HEK293 (cell line): ENCODE data around the gene KIRREL1.

ENCODE experiments used
- HOXA7 ChIP-seq: sonication (generic); formaldehyde crosslinking; IDR thresholded peaks from 2 replicates; pipeline ENCODE4 v1.8.1; 2022; ENCODE audit warnings: missing genetic modification reagents, borderline replicate concordance
- MYNN ChIP-seq: fragments of 450-650 bp; formaldehyde crosslinking; IDR thresholded peaks from 2 replicates; pipeline ENCODE4 v1.5.1; 2016; ENCODE audit warnings: missing biosample characterization, missing genetic modification characterization, borderline replicate concordance
- OSR2 ChIP-seq: fragments of 450-650 bp; formaldehyde crosslinking; IDR thresholded peaks from 2 replicates; pipeline ENCODE4 v1.5.1; 2016; ENCODE audit warnings: missing biosample characterization, missing genetic modification characterization
- WT1 ChIP-seq: fragments of 450-650 bp; formaldehyde crosslinking; IDR thresholded peaks from 2 replicates; pipeline ENCODE4 v1.5.1; 2016; ENCODE audit warnings: missing biosample characterization, missing genetic modification characterization
- ZEB2 ChIP-seq: fragments of 450-650 bp; formaldehyde crosslinking; IDR thresholded peaks from 2 replicates; pipeline ENCODE4 v1.5.1; 2016; ENCODE audit warnings: missing biosample characterization, missing genetic modification characterization
- ZFP3 ChIP-seq: fragments of 450-650 bp; formaldehyde crosslinking; IDR thresholded peaks from 2 replicates; pipeline ENCODE4 v1.5.1; 2016; ENCODE audit warnings: low read depth, missing biosample characterization, missing genetic modification characterization
- ZNF184 ChIP-seq: fragments of 450-650 bp; IDR thresholded peaks from 2 replicates; pipeline ENCODE4 v1.5.1; 2018; ENCODE audit warnings: missing biosample characterization, mild to moderate bottlenecking, missing genetic modification characterization
- ZNF24 ChIP-seq: fragments of 450-650 bp; formaldehyde crosslinking; IDR thresholded peaks from 2 replicates; pipeline ENCODE4 v1.5.1; 2016; ENCODE audit warnings: missing biosample characterization, missing genetic modification characterization
- ZNF391 ChIP-seq: fragments of 450-650 bp; formaldehyde crosslinking; IDR thresholded peaks from 2 replicates; pipeline ENCODE4 v1.5.1; 2016; ENCODE audit warnings: low read depth, missing biosample characterization, missing genetic modification characterization, borderline replicate concordance
- ZNF404 ChIP-seq: fragments of 450-650 bp; formaldehyde crosslinking; IDR thresholded peaks from 2 replicates; pipeline ENCODE4 v1.5.1; 2017; ENCODE audit warnings: missing biosample characterization, missing genetic modification characterization
- ZNF544 ChIP-seq: fragments of 450-650 bp; formaldehyde crosslinking; IDR thresholded peaks from 2 replicates; pipeline ENCODE4 v1.5.0; 2017; ENCODE audit warnings: missing biosample characterization, missing genetic modification characterization
- ZNF585B ChIP-seq: fragments of 450-650 bp; formaldehyde crosslinking; IDR thresholded peaks from 2 replicates; pipeline ENCODE4 v1.5.1; 2016; ENCODE audit warnings: missing biosample characterization, missing genetic modification characterization
- ZNF623 ChIP-seq: fragments of 450-650 bp; formaldehyde crosslinking; IDR thresholded peaks from 2 replicates; pipeline ENCODE4 v1.5.1; 2016; ENCODE audit warnings: missing biosample characterization, missing genetic modification characterization
- ZNF626 ChIP-seq: fragments of 450-650 bp; sonication (Bioruptor Pico); formaldehyde crosslinking; IDR thresholded peaks from 2 replicates; pipeline ENCODE4 v1.5.1; 2018; ENCODE audit warnings: missing biosample characterization, missing genetic modification characterization, inconsistent platforms
- ZNF701 ChIP-seq: fragments of 450-650 bp; formaldehyde crosslinking; IDR thresholded peaks from 2 replicates; pipeline ENCODE4 v1.5.1; 2016; ENCODE audit warnings: missing biosample characterization, missing genetic modification characterization
- ZNF707 ChIP-seq: fragments of 450-650 bp; formaldehyde crosslinking; IDR thresholded peaks from 2 replicates; pipeline ENCODE4 v1.5.1; 2016; ENCODE audit warnings: missing biosample characterization, missing genetic modification characterization
- TF ChIP-seq, protein P1 (sequence below): fragments of 450-650 bp; formaldehyde crosslinking; IDR thresholded peaks from 2 replicates; pipeline ENCODE4 v1.5.1; 2016; ENCODE audit warnings: missing biosample characterization, missing genetic modification characterization
- TF ChIP-seq, protein P2 (sequence below): fragments of 450-650 bp; formaldehyde crosslinking; IDR thresholded peaks from 2 replicates; pipeline ENCODE4 v1.5.1; 2016; ENCODE audit warnings: missing biosample characterization, missing genetic modification characterization
- TF ChIP-seq, protein P3 (sequence below): fragments of 450-650 bp; formaldehyde crosslinking; IDR thresholded peaks from 2 replicates; pipeline ENCODE4 v1.5.1; 2016; ENCODE audit warnings: missing biosample characterization, missing genetic modification characterization
- TF ChIP-seq, protein P4 (sequence below): fragments of 450-650 bp; formaldehyde crosslinking; IDR thresholded peaks from 2 replicates; pipeline ENCODE4 v1.5.1; 2016; ENCODE audit warnings: missing biosample characterization, missing genetic modification characterization
- TF ChIP-seq, protein P5 (sequence below): fragments of 450-650 bp; formaldehyde crosslinking; IDR thresholded peaks from 2 replicates; pipeline ENCODE4 v1.5.1; 2016; ENCODE audit warnings: missing biosample characterization, missing genetic modification characterization

KIRREL1 gene

DNA sequence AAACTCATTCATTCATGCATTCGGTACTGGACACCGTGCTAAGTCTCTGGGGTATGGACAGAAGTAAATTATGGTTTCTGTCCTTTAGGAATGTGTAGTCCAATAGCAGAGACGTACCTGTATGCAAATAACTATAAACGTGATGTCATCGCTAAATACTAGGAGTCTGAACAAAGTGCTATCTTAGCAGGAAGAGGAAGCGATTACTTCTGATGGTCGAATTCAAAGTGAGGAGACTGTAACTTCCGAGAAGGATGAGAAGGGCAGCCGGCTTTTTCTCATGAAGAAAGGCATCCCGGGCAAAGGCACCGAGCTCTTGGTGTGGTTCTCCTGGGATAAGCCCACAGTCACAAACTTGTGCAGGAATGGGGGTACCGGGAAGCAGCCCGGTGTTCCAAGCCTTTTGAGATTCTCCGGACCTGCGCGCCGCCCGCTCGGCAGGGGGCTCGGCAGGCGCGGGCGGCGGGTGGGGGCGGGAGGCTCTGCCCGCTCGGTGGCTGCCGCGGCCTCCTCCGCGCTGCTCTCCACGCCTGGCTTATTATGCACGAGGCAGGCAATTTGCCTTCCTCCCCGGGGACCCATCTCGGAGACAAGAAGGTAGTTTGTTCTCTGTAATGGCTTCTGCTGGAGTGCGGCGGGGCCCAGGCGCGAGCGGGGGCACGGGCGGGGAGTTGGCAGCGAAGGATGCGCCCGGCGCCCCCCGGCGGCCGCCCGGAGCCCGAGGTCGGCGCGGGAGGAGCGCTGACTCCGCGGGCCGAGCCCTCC, 119.7 kb downstream of the KIRREL1 start (continued):
- TF ChIP-seq, protein P1, sequence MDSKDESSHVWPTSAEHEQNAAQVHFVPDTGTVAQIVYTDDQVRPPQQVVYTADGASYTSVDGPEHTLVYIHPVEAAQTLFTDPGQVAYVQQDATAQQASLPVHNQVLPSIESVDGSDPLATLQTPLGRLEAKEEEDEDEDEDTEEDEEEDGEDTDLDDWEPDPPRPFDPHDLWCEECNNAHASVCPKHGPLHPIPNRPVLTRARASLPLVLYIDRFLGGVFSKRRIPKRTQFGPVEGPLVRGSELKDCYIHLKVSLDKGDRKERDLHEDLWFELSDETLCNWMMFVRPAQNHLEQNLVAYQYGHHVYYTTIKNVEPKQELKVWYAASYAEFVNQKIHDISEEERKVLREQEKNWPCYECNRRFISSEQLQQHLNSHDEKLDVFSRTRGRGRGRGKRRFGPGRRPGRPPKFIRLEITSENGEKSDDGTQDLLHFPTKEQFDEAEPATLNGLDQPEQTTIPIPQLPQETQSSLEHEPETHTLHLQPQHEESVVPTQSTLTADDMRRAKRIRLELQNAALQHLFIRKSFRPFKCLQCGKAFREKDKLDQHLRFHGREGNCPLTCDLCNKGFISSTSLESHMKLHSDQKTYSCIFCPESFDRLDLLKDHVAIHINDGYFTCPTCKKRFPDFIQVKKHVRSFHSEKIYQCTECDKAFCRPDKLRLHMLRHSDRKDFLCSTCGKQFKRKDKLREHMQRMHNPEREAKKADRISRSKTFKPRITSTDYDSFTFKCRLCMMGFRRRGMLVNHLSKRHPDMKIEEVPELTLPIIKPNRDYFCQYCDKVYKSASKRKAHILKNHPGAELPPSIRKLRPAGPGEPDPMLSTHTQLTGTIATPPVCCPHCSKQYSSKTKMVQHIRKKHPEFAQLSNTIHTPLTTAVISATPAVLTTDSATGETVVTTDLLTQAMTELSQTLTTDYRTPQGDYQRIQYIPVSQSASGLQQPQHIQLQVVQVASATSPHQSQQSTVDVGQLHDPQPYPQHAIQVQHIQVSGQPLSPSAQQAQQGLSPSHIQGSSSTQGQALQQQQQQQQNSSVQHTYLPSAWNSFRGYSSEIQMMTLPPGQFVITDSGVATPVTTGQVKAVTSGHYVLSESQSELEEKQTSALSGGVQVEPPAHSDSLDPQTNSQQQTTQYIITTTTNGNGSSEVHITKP: no peak
- TF ChIP-seq ZNF184: peak; percentile 72; the same call in 1 of the 2 replicates
- no peak for TF ChIP-seq ZNF24
- TF ChIP-seq, protein P2, sequence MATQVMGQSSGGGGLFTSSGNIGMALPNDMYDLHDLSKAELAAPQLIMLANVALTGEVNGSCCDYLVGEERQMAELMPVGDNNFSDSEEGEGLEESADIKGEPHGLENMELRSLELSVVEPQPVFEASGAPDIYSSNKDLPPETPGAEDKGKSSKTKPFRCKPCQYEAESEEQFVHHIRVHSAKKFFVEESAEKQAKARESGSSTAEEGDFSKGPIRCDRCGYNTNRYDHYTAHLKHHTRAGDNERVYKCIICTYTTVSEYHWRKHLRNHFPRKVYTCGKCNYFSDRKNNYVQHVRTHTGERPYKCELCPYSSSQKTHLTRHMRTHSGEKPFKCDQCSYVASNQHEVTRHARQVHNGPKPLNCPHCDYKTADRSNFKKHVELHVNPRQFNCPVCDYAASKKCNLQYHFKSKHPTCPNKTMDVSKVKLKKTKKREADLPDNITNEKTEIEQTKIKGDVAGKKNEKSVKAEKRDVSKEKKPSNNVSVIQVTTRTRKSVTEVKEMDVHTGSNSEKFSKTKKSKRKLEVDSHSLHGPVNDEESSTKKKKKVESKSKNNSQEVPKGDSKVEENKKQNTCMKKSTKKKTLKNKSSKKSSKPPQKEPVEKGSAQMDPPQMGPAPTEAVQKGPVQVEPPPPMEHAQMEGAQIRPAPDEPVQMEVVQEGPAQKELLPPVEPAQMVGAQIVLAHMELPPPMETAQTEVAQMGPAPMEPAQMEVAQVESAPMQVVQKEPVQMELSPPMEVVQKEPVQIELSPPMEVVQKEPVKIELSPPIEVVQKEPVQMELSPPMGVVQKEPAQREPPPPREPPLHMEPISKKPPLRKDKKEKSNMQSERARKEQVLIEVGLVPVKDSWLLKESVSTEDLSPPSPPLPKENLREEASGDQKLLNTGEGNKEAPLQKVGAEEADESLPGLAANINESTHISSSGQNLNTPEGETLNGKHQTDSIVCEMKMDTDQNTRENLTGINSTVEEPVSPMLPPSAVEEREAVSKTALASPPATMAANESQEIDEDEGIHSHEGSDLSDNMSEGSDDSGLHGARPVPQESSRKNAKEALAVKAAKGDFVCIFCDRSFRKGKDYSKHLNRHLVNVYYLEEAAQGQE (tag by site-specific recombination): no peak
- TF ChIP-seq, protein P3, sequence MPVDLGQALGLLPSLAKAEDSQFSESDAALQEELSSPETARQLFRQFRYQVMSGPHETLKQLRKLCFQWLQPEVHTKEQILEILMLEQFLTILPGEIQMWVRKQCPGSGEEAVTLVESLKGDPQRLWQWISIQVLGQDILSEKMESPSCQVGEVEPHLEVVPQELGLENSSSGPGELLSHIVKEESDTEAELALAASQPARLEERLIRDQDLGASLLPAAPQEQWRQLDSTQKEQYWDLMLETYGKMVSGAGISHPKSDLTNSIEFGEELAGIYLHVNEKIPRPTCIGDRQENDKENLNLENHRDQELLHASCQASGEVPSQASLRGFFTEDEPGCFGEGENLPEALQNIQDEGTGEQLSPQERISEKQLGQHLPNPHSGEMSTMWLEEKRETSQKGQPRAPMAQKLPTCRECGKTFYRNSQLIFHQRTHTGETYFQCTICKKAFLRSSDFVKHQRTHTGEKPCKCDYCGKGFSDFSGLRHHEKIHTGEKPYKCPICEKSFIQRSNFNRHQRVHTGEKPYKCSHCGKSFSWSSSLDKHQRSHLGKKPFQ (tag by site-specific recombination): no peak
- no peak for TF ChIP-seq ZNF404
- no peak for TF ChIP-seq ZNF623
- 0 out of 2 replicates have a peak, but pooled peaks have one; percentile 46 for TF ChIP-seq OSR2 (tag by site-specific recombination)
- TF ChIP-seq ZNF626 (tag by site-specific recombination): no peak
- no peak for TF ChIP-seq ZNF585B (tag by site-specific recombination)
- TF ChIP-seq MYNN (tag by site-specific recombination): no peak
- TF ChIP-seq WT1 (tag by site-specific recombination): no peak
- TF ChIP-seq ZNF391 (tag by site-specific recombination): no peak
- TF ChIP-seq ZNF701 (tag by site-specific recombination): no peak
- TF ChIP-seq ZNF707 (tag by site-specific recombination): no peak
- no peak for TF ChIP-seq ZEB2 (tag by site-specific recombination)
- TF ChIP-seq ZNF544 (tag by site-specific recombination): no peak
- TF ChIP-seq, protein P4, sequence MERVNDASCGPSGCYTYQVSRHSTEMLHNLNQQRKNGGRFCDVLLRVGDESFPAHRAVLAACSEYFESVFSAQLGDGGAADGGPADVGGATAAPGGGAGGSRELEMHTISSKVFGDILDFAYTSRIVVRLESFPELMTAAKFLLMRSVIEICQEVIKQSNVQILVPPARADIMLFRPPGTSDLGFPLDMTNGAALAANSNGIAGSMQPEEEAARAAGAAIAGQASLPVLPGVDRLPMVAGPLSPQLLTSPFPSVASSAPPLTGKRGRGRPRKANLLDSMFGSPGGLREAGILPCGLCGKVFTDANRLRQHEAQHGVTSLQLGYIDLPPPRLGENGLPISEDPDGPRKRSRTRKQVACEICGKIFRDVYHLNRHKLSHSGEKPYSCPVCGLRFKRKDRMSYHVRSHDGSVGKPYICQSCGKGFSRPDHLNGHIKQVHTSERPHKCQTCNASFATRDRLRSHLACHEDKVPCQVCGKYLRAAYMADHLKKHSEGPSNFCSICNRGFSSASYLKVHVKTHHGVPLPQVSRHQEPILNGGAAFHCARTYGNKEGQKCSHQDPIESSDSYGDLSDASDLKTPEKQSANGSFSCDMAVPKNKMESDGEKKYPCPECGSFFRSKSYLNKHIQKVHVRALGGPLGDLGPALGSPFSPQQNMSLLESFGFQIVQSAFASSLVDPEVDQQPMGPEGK (tag by site-specific recombination): 0 out of 2 replicates have a peak, but pooled peaks have one; percentile 37
- TF ChIP-seq HOXA7 (CRISPR knock-in tag): no peak
- TF ChIP-seq, protein P5, sequence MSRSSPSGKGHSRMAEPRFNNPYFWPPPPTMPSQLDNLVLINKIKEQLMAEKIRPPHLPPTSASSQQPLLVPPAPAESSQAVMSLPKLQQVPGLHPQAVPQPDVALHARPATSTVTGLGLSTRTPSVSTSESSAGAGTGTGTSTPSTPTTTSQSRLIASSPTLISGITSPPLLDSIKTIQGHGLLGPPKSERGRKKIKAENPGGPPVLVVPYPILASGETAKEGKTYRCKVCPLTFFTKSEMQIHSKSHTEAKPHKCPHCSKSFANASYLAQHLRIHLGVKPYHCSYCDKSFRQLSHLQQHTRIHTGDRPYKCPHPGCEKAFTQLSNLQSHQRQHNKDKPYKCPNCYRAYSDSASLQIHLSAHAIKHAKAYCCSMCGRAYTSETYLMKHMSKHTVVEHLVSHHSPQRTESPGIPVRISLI (tag by site-specific recombination): no peak
- TF ChIP-seq ZFP3: no peak
